ENCODE results near the gene CCNB1IP1.

GRCh38 chr14:20295067-20295466, 38.0 kb downstream of the CCNB1IP1 start:
- TF ChIP-seq CTCF (IDR thresholded peaks at IDR 0.05): no peak
- no peak for TF ChIP-seq POLR2AphosphoS5 (IDR thresholded peaks at IDR 0.05)

Data from gastroesophageal sphincter (tissue), 3 donors.